T-helper 1 cell treated with Interleukin-12 subunit alpha and Interleukin-12 subunit beta and Interleukin-4 antibody, amounts not matched to agents 30 μg/mL and 1 μg/mL, for 36 hours (primary cell): ENCODE measurements around the gene ATP6V0C.
"Not testable (repeated sequence)": the region's sequence is repeated elsewhere in the genome, so short reads cannot be mapped to it uniquely, and the experiment has no call there.

Experiments
- H3K27ac Mint-ChIP-seq: one replicate; pipeline ENCODE4 v1.8.0; 2021; ENCODE audit warnings: mild to moderate bottlenecking, mixed read lengths
- H3K27me3 Mint-ChIP-seq: one replicate; pipeline ENCODE4 v1.8.0; 2021; ENCODE audit warnings: low read depth, mixed read lengths
- H3K36me3 Mint-ChIP-seq: one replicate; pipeline ENCODE4 v1.8.0; 2021; ENCODE audit warnings: low read depth, mixed read lengths
- H3K4me1 Mint-ChIP-seq: one replicate; pipeline ENCODE4 v1.8.0; 2021; ENCODE audit warnings: low read depth, mixed read lengths
- H3K4me3 Mint-ChIP-seq: one replicate; pipeline ENCODE4 v1.8.0; 2021; ENCODE audit warnings: mild to moderate bottlenecking, moderate library complexity, mixed read lengths
- H3K9me3 Mint-ChIP-seq: one replicate; pipeline ENCODE4 v1.8.0; 2021; ENCODE audit warnings: mixed read lengths

Gene ATP6V0C

DNA sequence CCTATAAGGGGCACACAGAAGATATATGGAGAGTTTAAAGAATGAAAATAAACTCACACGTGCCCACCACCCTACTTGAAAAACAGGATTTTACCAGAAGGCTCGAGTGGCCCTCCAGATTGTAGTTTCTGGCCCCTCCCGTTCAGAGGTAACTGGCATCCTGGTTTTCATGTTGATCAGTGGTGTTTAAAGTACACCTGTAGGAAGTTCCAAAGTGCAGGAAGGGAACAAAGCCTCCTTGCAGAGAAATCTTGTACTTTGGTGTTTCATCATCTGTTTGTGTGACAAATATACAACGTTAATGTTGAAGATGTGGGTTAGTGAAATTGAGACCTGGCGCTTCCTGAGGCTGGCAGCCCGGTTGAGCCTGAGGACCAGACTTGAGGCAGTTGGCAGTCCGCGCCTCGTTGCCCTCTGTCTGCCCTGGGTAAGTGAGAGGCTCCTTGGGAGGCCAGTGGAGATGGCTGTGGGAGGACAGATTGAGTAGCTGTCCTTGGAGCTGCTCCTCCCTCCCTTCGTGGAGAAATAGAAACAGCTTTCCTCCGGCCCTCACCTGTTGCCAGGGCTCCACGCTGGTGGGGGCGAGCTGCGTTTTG, 36.6 kb downstream of the ATP6V0C start:
- not testable (repeated sequence) for H3K9me3 Mint-ChIP-seq, H3K4me3 Mint-ChIP-seq, H3K36me3 Mint-ChIP-seq, H3K4me1 Mint-ChIP-seq, H3K27me3 Mint-ChIP-seq, H3K27ac Mint-ChIP-seq

- not testable (repeated sequence) for H3K9me3 Mint-ChIP-seq, H3K36me3 Mint-ChIP-seq, H3K4me1 Mint-ChIP-seq, H3K27me3 Mint-ChIP-seq, H3K27ac Mint-ChIP-seq, H3K4me3 Mint-ChIP-seq
Measured at GRCh38 chr16:2551420-2551889, 37.7 kb downstream of the ATP6V0C start.

GRCh38 chr16:2554709-2555425, 41.1 kb downstream of the ATP6V0C start:
- H3K9me3 Mint-ChIP-seq, H3K4me1 Mint-ChIP-seq, H3K27me3 Mint-ChIP-seq, H3K27ac Mint-ChIP-seq, H3K4me3 Mint-ChIP-seq, H3K36me3 Mint-ChIP-seq: not testable (repeated sequence)

- not testable (repeated sequence) for H3K9me3 Mint-ChIP-seq, H3K4me1 Mint-ChIP-seq, H3K27me3 Mint-ChIP-seq, H3K4me3 Mint-ChIP-seq, H3K36me3 Mint-ChIP-seq, H3K27ac Mint-ChIP-seq
Measured at GRCh38 chr16:2557150-2557549, 43.4 kb downstream of the ATP6V0C start.

DNA sequence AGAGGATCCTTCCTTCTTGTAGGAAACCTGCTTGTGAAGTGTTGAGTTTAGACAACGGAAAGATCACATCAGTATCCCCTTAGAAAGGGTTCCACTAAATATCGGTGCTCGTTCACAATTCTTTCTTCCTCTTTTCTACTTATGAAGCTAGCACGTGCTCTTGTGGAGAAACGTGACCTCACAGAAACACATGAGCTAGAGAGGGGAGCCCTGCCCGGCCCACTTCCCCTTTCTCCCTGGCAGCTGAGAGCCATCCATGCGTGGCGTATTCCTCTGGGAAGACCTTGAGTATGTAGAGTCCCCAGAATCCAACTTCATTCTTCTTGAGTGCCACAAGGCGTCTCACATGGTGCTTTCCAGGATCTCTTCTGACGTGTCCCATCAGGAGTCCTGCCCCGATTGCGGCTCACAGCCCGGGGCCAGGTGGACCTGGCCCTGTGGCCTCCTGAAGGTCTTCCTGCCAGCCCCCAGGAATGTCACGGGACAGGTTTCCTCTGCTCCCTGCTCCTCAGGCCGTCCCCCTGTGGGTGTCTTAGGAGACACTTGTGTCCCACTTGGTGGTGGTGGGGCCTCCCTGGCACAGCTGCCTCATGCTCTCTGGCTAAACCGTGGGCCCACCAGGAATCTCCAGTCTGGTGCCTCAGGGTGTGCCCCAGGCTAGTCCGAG, 46.5 kb downstream of the ATP6V0C start:
- H3K4me1 Mint-ChIP-seq: not testable (repeated sequence)

DNA sequence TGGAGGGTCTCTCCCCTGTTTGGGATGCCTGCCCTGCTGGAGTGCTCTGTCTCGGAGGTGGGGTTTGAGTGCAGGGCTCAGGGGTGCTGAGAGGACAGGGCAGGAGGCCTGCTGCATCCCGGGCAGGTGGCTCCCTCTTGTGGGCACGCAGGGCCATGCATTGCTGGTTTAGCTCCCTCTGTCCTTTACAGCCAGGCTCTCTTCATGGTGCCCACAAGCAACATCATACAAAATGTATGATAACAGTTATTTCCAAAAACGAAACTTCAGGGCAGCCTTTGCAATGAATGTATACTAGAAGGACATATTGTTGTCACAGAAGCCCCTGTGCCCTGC, 47.0 kb downstream of the ATP6V0C start:
- H3K36me3 Mint-ChIP-seq: not testable (repeated sequence)

More for the DNA sequence above, 46.5 kb downstream of the ATP6V0C start:
- not testable (repeated sequence) for H3K27ac Mint-ChIP-seq, H3K9me3 Mint-ChIP-seq, H3K36me3 Mint-ChIP-seq, H3K4me3 Mint-ChIP-seq, H3K27me3 Mint-ChIP-seq

DNA sequence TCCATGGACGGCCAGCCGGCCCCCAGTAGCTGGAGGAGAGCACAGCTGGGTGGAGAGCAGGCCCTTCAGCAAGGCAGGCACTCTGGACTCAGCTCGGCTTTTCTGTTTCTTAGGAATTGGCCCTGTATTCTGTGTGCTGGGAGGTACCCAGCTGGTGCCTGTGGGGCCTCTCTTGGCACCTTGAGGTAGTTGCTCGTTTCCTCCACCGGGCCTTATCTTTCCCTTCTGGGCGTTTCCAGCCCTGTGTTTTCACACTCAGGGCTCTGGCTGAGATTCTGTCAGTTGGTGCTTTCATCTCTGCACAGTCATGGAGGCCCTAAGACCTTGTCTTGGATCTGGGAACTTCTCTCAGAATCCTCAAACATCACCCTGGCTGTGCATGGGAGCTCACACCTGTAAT, 53.8 kb downstream of the ATP6V0C start:
- not testable (repeated sequence) for H3K4me3 Mint-ChIP-seq, H3K27me3 Mint-ChIP-seq, H3K36me3 Mint-ChIP-seq, H3K27ac Mint-ChIP-seq, H3K9me3 Mint-ChIP-seq, H3K4me1 Mint-ChIP-seq

More for the DNA sequence above, 47.0 kb downstream of the ATP6V0C start:
- H3K27ac Mint-ChIP-seq, H3K4me1 Mint-ChIP-seq, H3K9me3 Mint-ChIP-seq, H3K4me3 Mint-ChIP-seq, H3K27me3 Mint-ChIP-seq: not testable (repeated sequence)

DNA sequence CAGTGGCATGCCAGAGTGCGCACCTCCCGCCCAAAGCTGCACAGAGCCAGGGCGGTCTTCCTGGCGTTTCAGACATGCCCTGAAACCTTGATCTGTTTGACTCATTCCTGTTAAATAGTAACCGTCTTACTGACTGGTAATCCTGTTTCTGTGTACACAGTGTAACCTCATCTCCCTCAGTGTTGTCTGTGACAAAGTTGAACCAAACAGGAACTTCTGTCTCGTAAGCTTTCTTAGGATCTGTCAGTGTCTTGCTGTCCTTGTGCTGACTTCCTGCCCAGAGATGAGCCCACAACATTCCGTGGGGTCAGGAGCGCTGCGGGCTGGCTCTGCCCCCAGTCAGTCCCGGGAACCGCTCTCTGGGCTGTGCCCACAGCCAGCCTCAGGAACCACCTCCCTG, 54.8 kb downstream of the ATP6V0C start:
- H3K36me3 Mint-ChIP-seq, H3K4me3 Mint-ChIP-seq, H3K27ac Mint-ChIP-seq, H3K27me3 Mint-ChIP-seq, H3K9me3 Mint-ChIP-seq, H3K4me1 Mint-ChIP-seq: not testable (repeated sequence)
